ENCODE measurements around the gene TMEM43. TPM values are rescaled to one million over a fixed set of nuclear protein-coding genes. Genes with fewer than 3 reads are reported as not detected.

The TMEM43 gene
- total RNA-seq, 4 donors from 2014 or later = 64.0 to 140 (median 76.3) TPM

DNA sequence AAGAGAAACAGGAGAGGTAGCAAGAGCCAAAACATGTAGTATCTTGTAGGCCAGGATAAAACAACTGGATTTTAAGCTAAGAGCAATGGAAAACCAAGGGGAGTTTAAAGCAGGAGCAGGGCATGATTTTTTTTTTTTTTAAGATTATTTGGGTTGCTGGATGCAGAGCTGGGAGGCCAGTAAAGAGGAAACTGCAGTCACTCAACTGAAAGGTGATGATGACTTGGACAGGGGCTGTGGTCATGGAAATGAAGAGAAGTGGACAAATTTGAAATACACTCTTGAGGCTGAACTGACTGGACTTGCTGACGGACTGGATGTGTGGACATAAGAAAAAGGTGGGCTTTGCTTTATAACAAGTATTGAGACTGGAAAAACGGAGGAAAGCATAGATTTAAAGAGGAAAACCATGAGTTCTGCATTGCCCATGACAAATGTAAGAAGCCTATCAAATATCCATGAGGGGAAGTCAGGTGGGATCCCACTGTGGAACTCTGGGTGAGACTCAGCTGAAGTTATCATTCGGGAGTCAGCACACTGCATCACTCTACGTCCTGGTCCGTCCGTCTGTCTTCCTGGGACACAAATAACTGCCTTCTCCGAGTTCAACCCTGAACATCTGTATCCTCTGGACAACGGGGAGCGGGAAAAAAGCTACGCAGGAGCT lies 52.9 kb downstream of the TMEM43 start:
- no peaks in the 10 kb centered on the region for H3K9me3 ChIP-seq
- intact Hi-C loops (cut with DNase I) = loop anchor here (10.0 kb wide), 1 partner anchor 283 kb away; no protein-coding TSS in a partner anchor
- peaks cover 11 to 74% (median 44%) of the 10 kb centered on the region in 3 donors for H3K4me1 ChIP-seq
- TF ChIP-seq, protein P1, sequence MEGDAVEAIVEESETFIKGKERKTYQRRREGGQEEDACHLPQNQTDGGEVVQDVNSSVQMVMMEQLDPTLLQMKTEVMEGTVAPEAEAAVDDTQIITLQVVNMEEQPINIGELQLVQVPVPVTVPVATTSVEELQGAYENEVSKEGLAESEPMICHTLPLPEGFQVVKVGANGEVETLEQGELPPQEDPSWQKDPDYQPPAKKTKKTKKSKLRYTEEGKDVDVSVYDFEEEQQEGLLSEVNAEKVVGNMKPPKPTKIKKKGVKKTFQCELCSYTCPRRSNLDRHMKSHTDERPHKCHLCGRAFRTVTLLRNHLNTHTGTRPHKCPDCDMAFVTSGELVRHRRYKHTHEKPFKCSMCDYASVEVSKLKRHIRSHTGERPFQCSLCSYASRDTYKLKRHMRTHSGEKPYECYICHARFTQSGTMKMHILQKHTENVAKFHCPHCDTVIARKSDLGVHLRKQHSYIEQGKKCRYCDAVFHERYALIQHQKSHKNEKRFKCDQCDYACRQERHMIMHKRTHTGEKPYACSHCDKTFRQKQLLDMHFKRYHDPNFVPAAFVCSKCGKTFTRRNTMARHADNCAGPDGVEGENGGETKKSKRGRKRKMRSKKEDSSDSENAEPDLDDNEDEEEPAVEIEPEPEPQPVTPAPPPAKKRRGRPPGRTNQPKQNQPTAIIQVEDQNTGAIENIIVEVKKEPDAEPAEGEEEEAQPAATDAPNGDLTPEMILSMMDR (IDR thresholded peaks at IDR 0.05) = no peak
- TF ChIP-seq POLR2A (IDR thresholded peaks at IDR 0.05) = no peak
- H3K4me3 ChIP-seq = peak overlapping the region; percentile 72 to 93 (median 81)
- peaks cover 2 to 18% (median 3%) of the 10 kb centered on the region in 3 donors for H3K36me3 ChIP-seq
- no peaks in the 10 kb centered on the region for H3K27me3 ChIP-seq
- peak overlapping the region; percentile 93 to 98 (median 97) for H3K27ac ChIP-seq
- DNase-seq = no peak
- 3 to 7% methylated on average over 4 to 6 of the region's 10 CpGs for WGBS, 2 donors

DNA sequence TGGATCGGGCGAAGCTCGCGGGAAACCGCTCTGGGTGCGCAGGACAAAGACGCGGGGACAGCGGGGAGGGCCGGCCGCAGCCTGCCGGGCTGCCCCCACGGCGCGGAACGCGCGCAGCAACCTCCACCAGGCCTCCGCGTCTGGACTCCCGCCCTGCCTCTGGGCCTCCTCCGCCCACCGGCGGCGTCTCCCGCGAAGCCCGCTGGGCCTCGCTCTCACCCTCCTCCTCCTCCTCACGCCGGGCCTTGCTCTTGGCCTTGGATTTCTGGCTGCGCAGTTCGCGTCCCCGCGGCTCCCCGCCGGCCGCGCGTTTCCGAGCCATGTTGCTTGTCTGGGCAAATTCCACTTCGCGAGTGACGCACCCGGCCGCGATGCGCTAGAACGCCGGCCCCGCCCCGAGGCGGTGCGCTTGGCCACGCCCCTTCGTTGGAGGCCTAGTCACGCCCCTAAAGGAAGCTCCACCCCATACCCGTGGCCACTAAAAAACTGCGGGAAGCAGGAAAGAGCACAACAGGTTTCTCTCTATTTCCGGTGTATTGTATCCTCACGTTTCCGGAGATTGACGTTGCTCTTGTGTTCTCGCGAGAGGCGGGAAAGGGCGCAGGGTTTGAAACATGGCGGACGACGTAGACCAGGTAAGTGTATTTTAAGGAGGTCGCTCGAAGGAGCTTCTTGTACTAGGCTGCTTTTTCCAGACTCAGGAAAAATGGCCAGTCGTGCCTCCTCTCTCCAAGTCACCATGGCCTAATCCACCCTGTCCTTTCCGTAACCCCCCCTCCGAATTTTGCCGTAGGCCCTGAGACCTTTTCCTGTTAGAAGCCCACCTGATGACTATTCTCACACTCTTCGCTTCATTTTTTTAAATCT lies 53.6 kb downstream of the TMEM43 start, which contains the start of the genes LSM3 and XPC:
TSS of gene LSM3 (plus strand) at position 571 of the 867 bp plus-strand sequence. CDS start at position 615, 44 bp downstream.
TSS of gene XPC (minus strand) at position 355 of the 867 bp plus-strand sequence. CDS start at position 322, 33 bp downstream.
- intact Hi-C loops (cut with DNase I) = loop anchor here (10.0 kb wide), 1 partner anchor 284 kb away; no protein-coding TSS in a partner anchor
- Histone ChIP-seq H3K9me3 (no peaks in the 10 kb centered on the region), H3K4me3 (peak within 1 kb of the TSS; percentile 72 to 93 (median 81)), H3K27me3 (no peaks in the 10 kb centered on the region), H3K4me1 (peaks cover 11 to 82% (median 45%) of the 10 kb centered on the region in 3 donors), H3K27ac (peak within 1 kb of the TSS; percentile 93 to 98 (median 97)), H3K36me3 (peaks cover 0 to 16% (median 0%) of the 10 kb centered on the region in 3 donors)
- 0% methylated on average over 23 to 28 of the region's 78 CpGs for WGBS, 2 donors
- TF ChIP-seq, protein P1 (IDR thresholded peaks at IDR 0.05) = peak in 1 of 6 experiments; percentile 12
- TF ChIP-seq POLR2A (IDR thresholded peaks at IDR 0.05) = peak in 3 of 4 donors; percentile 72 to 97 (median 97)
- DNase-seq = peak; percentile 87

DNA sequence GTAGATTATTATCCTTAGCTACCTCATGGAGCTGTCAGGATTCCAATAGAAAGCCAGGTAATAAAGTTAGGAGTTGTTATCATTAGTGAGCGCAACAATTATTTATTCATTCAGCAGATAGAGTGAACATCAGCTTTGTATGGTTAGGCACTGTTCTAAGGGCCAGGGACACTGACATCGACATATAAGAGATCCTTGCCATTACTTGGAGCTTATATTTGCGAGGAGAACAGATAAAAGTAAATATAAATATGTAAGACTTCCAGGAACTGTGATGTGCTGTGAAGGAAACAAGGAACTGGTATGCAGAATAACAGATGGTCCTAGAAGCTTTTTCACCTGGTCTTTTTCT lies 54.2 kb downstream of the TMEM43 start:
- intact Hi-C loops (cut with DNase I) = loop anchor here (10.0 kb wide), 1 partner anchor 284 kb away; no protein-coding TSS in a partner anchor

DNA sequence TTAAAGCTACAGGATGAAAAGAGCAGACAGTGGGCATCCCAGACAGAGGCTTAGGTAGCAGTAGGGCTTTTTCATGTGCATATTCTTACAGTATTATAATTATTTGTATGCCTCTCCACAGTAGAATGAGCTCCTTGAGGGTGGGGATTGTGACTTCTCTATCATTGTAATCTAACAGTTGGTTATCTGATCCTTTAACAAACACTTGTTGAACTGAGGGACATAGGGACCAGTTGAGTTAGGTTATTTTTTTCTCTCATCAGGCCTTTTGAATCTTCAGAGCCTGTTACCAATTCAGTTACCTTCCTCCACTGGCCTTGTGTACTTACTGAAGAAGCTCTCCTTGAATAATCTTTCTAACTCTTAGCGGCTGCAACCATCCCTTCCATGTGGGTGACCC lies 54.9 kb downstream of the TMEM43 start:
- no peaks in the 10 kb centered on the region for H3K9me3 ChIP-seq
- no peaks in the 10 kb centered on the region for H3K27me3 ChIP-seq
- no peak overlapping the region for H3K4me3 ChIP-seq
- peaks cover 11 to 82% (median 44%) of the 10 kb centered on the region in 3 donors for H3K4me1 ChIP-seq
- no peak for DNase-seq
- peak overlapping the region in 3 of 4 donors; percentile 49 to 97 (median 97) for H3K27ac ChIP-seq
- H3K36me3 ChIP-seq = peaks cover 0 to 27% (median 5%) of the 10 kb centered on the region in 3 donors
- 95 to 100% methylated on average over 1 of the region's 1 CpG for WGBS, 2 donors
- intact Hi-C loops (cut with DNase I) = loop anchor here (10.0 kb wide), 1 partner anchor 285 kb away; no protein-coding TSS in a partner anchor
- TF ChIP-seq POLR2A (IDR thresholded peaks at IDR 0.05) = no peak
- TF ChIP-seq, protein P1 (IDR thresholded peaks at IDR 0.05) = no peak

More for the DNA sequence above, 54.2 kb downstream of the TMEM43 start:
- H3K27ac ChIP-seq = peak overlapping the region; percentile 93 to 98 (median 97)
- DNase-seq = no peak
- TF ChIP-seq POLR2A (IDR thresholded peaks at IDR 0.05) = no peak
- TF ChIP-seq, protein P1 (IDR thresholded peaks at IDR 0.05) = no peak
- H3K9me3 ChIP-seq = no peaks in the 10 kb centered on the region
- peak overlapping the region; percentile 72 to 93 (median 81) for H3K4me3 ChIP-seq
- peaks cover 11 to 88% (median 45%) of the 10 kb centered on the region in 3 donors for H3K4me1 ChIP-seq
- H3K36me3 ChIP-seq = peaks cover 0 to 21% (median 3%) of the 10 kb centered on the region in 3 donors
- 4 to 8% methylated on average over 3 of the region's 3 CpGs for WGBS, 2 donors
- H3K27me3 ChIP-seq = no peaks in the 10 kb centered on the region
